Stimulated activated CD4-positive, alpha-beta T cell treated with anti-CD3 and anti-CD28 coated beads, Interleukin-2, amount 100 ng/mL, for 4 hours (primary cell): ENCODE data around the gene NEO1.
A peak's percentile ranks its signal among the peaks of the same experiment; 100 is the strongest.

Source experiments
- DNase-seq: peaks from one replicate; pipeline ENCODE4 v3.0.0-alpha.2; 2020; ENCODE audit warnings: low read depth

Gene NEO1

GRCh38 chr15:73329501-73330200 lies 277.4 kb downstream of the NEO1 start:
- DNase-seq: no peak

GRCh38 chr15:73330206-73331051 lies 278.2 kb downstream of the NEO1 start:
- no peak for DNase-seq

- DNase-seq: no peak
These were observed 279.2 kb downstream of the NEO1 start for GRCh38 chr15:73331501-73331900.

GRCh38 chr15:73331991-73332925 lies 280.0 kb downstream of the NEO1 start:
- DNase-seq: no peak

- DNase-seq: no peak
These were observed 280.7 kb downstream of the NEO1 start for GRCh38 chr15:73333001-73333400.

- DNase-seq: no peak
These were observed 281.8 kb downstream of the NEO1 start for GRCh38 chr15:73334086-73334485.

- no peak for DNase-seq
These were observed 282.8 kb downstream of the NEO1 start for GRCh38 chr15:73335026-73335425.

GRCh38 chr15:73335471-73335870 lies 283.2 kb downstream of the NEO1 start:
- DNase-seq: no peak

GRCh38 chr15:73336756-73337155 lies 284.5 kb downstream of the NEO1 start:
- no peak for DNase-seq

GRCh38 chr15:73337187-73337586 lies 284.9 kb downstream of the NEO1 start:
- no peak for DNase-seq

- no peak for DNase-seq
These were observed 285.8 kb downstream of the NEO1 start for GRCh38 chr15:73338058-73338457.

GRCh38 chr15:73338606-73339374 lies 286.5 kb downstream of the NEO1 start:
- DNase-seq: no peak

GRCh38 chr15:73340502-73341192 lies 288.4 kb downstream of the NEO1 start:
- DNase-seq: no peak

- no peak for DNase-seq
These were observed 289.8 kb downstream of the NEO1 start for GRCh38 chr15:73341886-73342600.

- no peak for DNase-seq
These were observed 291.8 kb downstream of the NEO1 start for GRCh38 chr15:73344056-73344455.

GRCh38 chr15:73345658-73346057 lies 293.4 kb downstream of the NEO1 start:
- no peak for DNase-seq

GRCh38 chr15:73346735-73347312 lies 294.6 kb downstream of the NEO1 start:
- DNase-seq: peak; percentile 19

GRCh38 chr15:73349191-73349590 lies 296.9 kb downstream of the NEO1 start:
- DNase-seq: no peak

- DNase-seq: no peak
These were observed 299.8 kb downstream of the NEO1 start for GRCh38 chr15:73352082-73352481.

GRCh38 chr15:73353734-73354133 lies 301.5 kb downstream of the NEO1 start:
- no peak for DNase-seq
